SK-N-SH treated with all-trans-retinoic acid at 6 μM for 48 hours (cell line): ENCODE data around the gene LRMDA.

Experiments
- SNAI2 ChIP-seq: fragments of 250-450 bp; sonication (Bioruptor Pico); IDR thresholded peaks from 2 replicates; pipeline ENCODE4 v1.5.0; 2020; ENCODE audit warnings: mild to moderate bottlenecking, moderate library complexity
- ZFP30 ChIP-seq: fragments of 450-650 bp; formaldehyde crosslinking; IDR thresholded peaks from 2 replicates; pipeline ENCODE4 v1.5.0; 2022; ENCODE audit warnings: mild to moderate bottlenecking, moderate library complexity
- ZNF70 ChIP-seq: fragments of 450-650 bp; formaldehyde crosslinking; IDR thresholded peaks from 2 replicates; pipeline ENCODE4 v1.5.0; 2020; ENCODE audit warnings: mild to moderate bottlenecking, moderate library complexity
- TF ChIP-seq, protein P1 (sequence below): fragments of 250-450 bp; sonication (Bioruptor Pico); IDR thresholded peaks from 2 replicates; pipeline ENCODE4 v1.8.0; 2020; ENCODE audit warnings: mild to moderate bottlenecking, moderate library complexity, borderline replicate concordance
- TF ChIP-seq, protein P2 (sequence below): fragments of 250-450 bp; sonication (Bioruptor Pico); IDR thresholded peaks from 2 replicates; pipeline ENCODE4 v1.5.1; 2020; ENCODE audit warnings: low read depth, mild to moderate bottlenecking, moderate library complexity

DNA sequence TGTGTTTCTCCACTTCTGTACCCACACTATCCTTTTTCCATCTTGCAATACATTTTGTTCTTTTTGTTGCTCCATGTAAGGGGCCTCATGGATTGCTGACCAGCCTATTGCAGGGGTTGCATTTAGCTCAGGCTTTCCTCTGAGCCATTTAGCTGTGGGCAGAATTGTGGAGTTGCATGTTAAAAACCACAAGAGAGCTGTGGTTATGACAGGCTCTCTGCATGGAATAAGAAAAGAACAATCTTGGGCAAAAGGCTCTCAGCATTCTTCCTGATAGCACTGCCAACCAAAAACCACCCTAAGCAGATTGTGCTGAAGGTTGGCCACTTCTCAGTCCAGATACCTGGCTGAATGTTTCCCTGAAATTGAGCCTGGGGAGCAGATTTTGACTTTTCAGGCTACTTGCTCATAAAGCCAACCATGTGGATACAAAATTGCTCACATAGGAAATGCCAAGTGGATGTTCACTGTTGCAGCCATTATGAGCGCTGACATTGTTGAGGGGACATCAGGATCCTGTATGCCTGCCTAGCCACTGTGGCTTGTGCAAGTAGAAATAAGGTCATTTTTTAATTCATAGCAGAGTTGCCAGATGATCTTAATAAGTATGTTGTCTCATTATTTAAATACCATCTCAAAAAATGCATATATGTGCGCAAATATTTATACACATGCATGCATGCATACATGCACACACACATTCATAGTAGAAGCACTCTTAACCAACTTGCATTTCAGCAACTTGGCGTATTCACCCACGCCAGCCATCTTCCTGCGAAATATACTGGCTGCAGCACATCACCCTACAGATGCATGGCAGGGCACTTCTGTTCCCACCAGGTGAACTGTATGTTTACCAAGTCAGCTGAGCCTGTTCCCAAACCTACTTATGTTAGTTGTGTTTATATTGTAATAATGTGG lies 695.4 kb downstream of the LRMDA start:
- TF ChIP-seq ZNF70 (CRISPR knock-in tag) (no peak), SNAI2 (no peak), ZFP30 (CRISPR knock-in tag) (no peak)
- TF ChIP-seq, protein P1, sequence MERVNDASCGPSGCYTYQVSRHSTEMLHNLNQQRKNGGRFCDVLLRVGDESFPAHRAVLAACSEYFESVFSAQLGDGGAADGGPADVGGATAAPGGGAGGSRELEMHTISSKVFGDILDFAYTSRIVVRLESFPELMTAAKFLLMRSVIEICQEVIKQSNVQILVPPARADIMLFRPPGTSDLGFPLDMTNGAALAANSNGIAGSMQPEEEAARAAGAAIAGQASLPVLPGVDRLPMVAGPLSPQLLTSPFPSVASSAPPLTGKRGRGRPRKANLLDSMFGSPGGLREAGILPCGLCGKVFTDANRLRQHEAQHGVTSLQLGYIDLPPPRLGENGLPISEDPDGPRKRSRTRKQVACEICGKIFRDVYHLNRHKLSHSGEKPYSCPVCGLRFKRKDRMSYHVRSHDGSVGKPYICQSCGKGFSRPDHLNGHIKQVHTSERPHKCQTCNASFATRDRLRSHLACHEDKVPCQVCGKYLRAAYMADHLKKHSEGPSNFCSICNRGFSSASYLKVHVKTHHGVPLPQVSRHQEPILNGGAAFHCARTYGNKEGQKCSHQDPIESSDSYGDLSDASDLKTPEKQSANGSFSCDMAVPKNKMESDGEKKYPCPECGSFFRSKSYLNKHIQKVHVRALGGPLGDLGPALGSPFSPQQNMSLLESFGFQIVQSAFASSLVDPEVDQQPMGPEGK (CRISPR knock-in tag): no peak
- TF ChIP-seq, protein P2, sequence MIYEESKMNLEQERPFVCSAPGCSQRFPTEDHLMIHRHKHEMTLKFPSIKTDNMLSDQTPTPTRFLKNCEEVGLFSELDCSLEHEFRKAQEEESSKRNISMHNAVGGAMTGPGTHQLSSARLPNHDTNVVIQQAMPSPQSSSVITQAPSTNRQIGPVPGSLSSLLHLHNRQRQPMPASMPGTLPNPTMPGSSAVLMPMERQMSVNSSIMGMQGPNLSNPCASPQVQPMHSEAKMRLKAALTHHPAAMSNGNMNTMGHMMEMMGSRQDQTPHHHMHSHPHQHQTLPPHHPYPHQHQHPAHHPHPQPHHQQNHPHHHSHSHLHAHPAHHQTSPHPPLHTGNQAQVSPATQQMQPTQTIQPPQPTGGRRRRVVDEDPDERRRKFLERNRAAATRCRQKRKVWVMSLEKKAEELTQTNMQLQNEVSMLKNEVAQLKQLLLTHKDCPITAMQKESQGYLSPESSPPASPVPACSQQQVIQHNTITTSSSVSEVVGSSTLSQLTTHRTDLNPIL (CRISPR knock-in tag): no peak
